ENCODE measurements around the gene TPM4.
"Not testable (repeated sequence)": the region's sequence is repeated elsewhere in the genome, so short reads cannot be mapped to it uniquely, and the experiment has no call there.

TPM4 gene

GRCh38 chr19:16115301-16116039 is 39.2 kb downstream of the TPM4 start:
- H3K27me3 ChIP-seq (ENCODE audit: control insufficient read depth, insufficient read depth, low read length), result no peaks in the 10 kb centered on the region
- H3K36me3 ChIP-seq (ENCODE audit: control insufficient read depth, insufficient read depth, low read length), result peaks cover 13% of the 10 kb centered on the region
- H3K9ac ChIP-seq (ENCODE audit: low read length), result no peak overlapping the region
- H3K4me1 ChIP-seq (ENCODE audit: control insufficient read depth, insufficient read depth, low read length), result peaks cover 5% of the 10 kb centered on the region
- H3K27ac ChIP-seq (ENCODE audit: low read depth, low read length), result no peak overlapping the region
- peak overlapping the region; percentile 2 for H3K4me3 ChIP-seq (ENCODE audit: low read length)

DNA sequence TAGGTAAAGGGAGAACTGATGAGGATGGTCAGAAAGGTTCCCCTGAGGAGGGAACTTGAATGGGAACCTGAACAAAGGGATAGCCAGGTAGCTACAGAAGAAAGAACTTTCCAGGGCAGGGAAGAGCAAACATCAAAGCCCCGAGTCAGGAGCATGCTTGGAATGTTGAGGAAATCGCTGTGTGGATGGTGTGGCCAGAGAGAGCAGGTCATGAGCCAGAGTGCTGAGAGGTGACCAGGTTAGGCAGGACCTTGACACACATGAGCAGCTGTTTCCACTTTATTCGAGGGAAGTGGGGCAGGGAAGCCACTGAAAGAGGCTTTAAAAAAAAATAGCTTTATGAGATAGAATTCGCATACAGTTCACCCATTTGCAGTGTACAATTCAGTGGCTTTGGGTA is 39.8 kb downstream of the TPM4 start:
- no peak overlapping the region for H3K9ac ChIP-seq (ENCODE audit: low read length)
- peak overlapping the region; percentile 2 for H3K4me3 ChIP-seq (ENCODE audit: low read length)
- H3K4me1 ChIP-seq (ENCODE audit: control insufficient read depth, insufficient read depth, low read length), result peaks cover 5% of the 10 kb centered on the region
- peaks cover 15% of the 10 kb centered on the region for H3K36me3 ChIP-seq (ENCODE audit: control insufficient read depth, insufficient read depth, low read length)
- H3K27me3 ChIP-seq (ENCODE audit: control insufficient read depth, insufficient read depth, low read length), result no peaks in the 10 kb centered on the region
- no peak overlapping the region for H3K27ac ChIP-seq (ENCODE audit: low read depth, low read length)

- Histone ChIP-seq H3K27me3 (ENCODE audit: control insufficient read depth, insufficient read depth, low read length) (no peaks in the 10 kb centered on the region), H3K9ac (ENCODE audit: low read length) (no peak overlapping the region), H3K4me3 (ENCODE audit: low read length) (no peak overlapping the region), H3K27ac (ENCODE audit: low read depth, low read length) (no peak overlapping the region), H3K4me1 (ENCODE audit: control insufficient read depth, insufficient read depth, low read length) (peaks cover under 1% of the 10 kb centered on the region), H3K36me3 (ENCODE audit: control insufficient read depth, insufficient read depth, low read length) (peaks cover 30% of the 10 kb centered on the region)
Measured at GRCh38 chr19:16117594-16118033, 41.3 kb downstream of the TPM4 start.

GRCh38 chr19:16118489-16119033 is 42.3 kb downstream of the TPM4 start:
- no peaks in the 10 kb centered on the region for H3K27me3 ChIP-seq (ENCODE audit: control insufficient read depth, insufficient read depth, low read length)
- no peak overlapping the region for H3K27ac ChIP-seq (ENCODE audit: low read depth, low read length)
- no peaks in the 10 kb centered on the region for H3K4me1 ChIP-seq (ENCODE audit: control insufficient read depth, insufficient read depth, low read length)
- peaks cover 31% of the 10 kb centered on the region for H3K36me3 ChIP-seq (ENCODE audit: control insufficient read depth, insufficient read depth, low read length)
- no peak overlapping the region for H3K9ac ChIP-seq (ENCODE audit: low read length)
- H3K4me3 ChIP-seq (ENCODE audit: low read length), result no peak overlapping the region

DNA sequence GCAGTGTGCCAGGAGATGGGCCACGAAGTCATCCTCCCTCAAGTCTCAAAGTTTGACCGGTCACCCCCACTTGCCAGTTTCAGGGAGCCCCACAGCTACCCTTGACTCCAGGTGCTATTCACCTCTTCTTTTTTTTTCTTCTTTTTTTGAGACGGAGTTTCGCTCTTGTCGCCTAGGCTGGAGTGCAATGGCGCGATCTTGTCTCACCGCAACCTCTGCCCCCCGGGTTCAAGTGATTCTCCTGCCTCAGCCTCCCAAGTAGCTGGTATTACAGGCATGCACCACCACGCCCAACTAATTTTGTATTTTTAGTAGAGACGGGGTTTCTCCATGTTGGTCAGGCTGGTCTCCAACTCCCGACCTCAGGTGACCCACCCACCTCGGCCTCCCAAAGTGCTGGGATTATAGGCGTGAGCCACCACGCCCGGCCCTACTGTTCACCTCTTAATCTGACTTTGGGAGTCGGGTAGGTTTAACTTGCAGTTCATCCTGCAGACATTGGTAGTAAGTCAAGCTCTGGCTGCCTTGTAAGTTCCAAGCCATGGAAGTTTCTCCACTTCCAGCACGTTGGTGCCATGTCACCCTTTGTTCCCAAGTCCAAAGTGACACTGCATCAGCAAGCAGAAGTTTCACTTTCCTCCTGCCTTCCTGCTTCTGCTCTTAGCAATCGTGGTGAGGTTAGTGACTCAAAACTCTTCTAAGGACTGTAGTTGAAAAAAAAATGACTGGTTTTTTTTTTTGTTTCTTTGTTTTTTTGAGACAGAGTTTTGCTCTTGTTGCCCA is 43.0 kb downstream of the TPM4 start:
- not testable (repeated sequence) for H3K27ac ChIP-seq (ENCODE audit: low read depth, low read length); H3K4me1 ChIP-seq (ENCODE audit: control insufficient read depth, insufficient read depth, low read length)
- peaks cover 39% of the 10 kb centered on the region for H3K36me3 ChIP-seq (ENCODE audit: control insufficient read depth, insufficient read depth, low read length)

GRCh38 chr19:16121141-16121540 is 44.8 kb downstream of the TPM4 start:
- Histone ChIP-seq H3K36me3 (ENCODE audit: control insufficient read depth, insufficient read depth, low read length) (peaks cover 56% of the 10 kb centered on the region), H3K4me3 (ENCODE audit: low read length) (no peak overlapping the region), H3K9ac (ENCODE audit: low read length) (no peak overlapping the region), H3K27ac (ENCODE audit: low read depth, low read length) (no peak overlapping the region), H3K27me3 (ENCODE audit: control insufficient read depth, insufficient read depth, low read length) (no peaks in the 10 kb centered on the region), H3K4me1 (ENCODE audit: control insufficient read depth, insufficient read depth, low read length) (no peaks in the 10 kb centered on the region)

More for the DNA sequence above, 43.0 kb downstream of the TPM4 start:
- H3K4me3 ChIP-seq (ENCODE audit: low read length); H3K9ac ChIP-seq (ENCODE audit: low read length); H3K27me3 ChIP-seq (ENCODE audit: control insufficient read depth, insufficient read depth, low read length): not testable (repeated sequence)

- Histone ChIP-seq H3K9ac (ENCODE audit: low read length) (no peak overlapping the region), H3K4me3 (ENCODE audit: low read length) (no peak overlapping the region), H3K4me1 (ENCODE audit: control insufficient read depth, insufficient read depth, low read length) (no peaks in the 10 kb centered on the region), H3K36me3 (ENCODE audit: control insufficient read depth, insufficient read depth, low read length) (peaks cover 59% of the 10 kb centered on the region), H3K27ac (ENCODE audit: low read depth, low read length) (no peak overlapping the region), H3K27me3 (ENCODE audit: control insufficient read depth, insufficient read depth, low read length) (no peaks in the 10 kb centered on the region)
Measured at GRCh38 chr19:16121967-16122366, 45.7 kb downstream of the TPM4 start.

GRCh38 chr19:16124953-16125352 is 48.7 kb downstream of the TPM4 start:
- H3K27me3 ChIP-seq (ENCODE audit: control insufficient read depth, insufficient read depth, low read length), result no peaks in the 10 kb centered on the region
- H3K36me3 ChIP-seq (ENCODE audit: control insufficient read depth, insufficient read depth, low read length), result peaks cover 74% of the 10 kb centered on the region
- no peak overlapping the region for H3K27ac ChIP-seq (ENCODE audit: low read depth, low read length)
- no peaks in the 10 kb centered on the region for H3K4me1 ChIP-seq (ENCODE audit: control insufficient read depth, insufficient read depth, low read length)
- H3K4me3 ChIP-seq (ENCODE audit: low read length), result no peak overlapping the region
- H3K9ac ChIP-seq (ENCODE audit: low read length), result no peak overlapping the region

GRCh38 chr19:16125737-16126495 is 49.6 kb downstream of the TPM4 start:
- peaks cover 78% of the 10 kb centered on the region for H3K36me3 ChIP-seq (ENCODE audit: control insufficient read depth, insufficient read depth, low read length)

DNA sequence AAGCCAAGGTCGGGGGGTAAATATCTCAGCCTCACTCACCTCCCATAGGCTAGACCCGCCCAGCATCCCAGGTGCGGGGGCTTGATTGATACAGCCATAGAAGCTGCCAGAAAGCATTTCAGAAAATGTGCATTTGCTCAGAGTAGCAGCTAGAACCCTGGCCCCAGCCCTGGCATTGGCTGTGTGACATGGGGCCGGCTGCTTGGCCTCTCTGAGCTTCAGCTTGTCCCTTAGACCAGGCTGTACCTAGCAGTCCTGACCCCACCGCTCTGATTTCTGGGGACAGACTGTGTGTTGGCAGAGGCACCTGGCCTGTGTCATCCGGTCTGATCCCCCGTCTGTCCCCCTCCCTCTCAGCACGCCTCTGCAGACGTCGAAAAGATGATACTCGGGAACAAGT is 50.8 kb downstream of the TPM4 start:
- H3K4me1 ChIP-seq (ENCODE audit: control insufficient read depth, insufficient read depth, low read length), result no peaks in the 10 kb centered on the region
- no peak overlapping the region for H3K4me3 ChIP-seq (ENCODE audit: low read length)
- H3K27me3 ChIP-seq (ENCODE audit: control insufficient read depth, insufficient read depth, low read length), result no peaks in the 10 kb centered on the region
- H3K27ac ChIP-seq (ENCODE audit: low read depth, low read length), result no peak overlapping the region
- H3K9ac ChIP-seq (ENCODE audit: low read length), result no peak overlapping the region
- peaks cover 74% of the 10 kb centered on the region for H3K36me3 ChIP-seq (ENCODE audit: control insufficient read depth, insufficient read depth, low read length)

More at GRCh38 chr19:16125737-16126495, 49.6 kb downstream of the TPM4 start:
- H3K4me3 ChIP-seq (ENCODE audit: low read length), result no peak overlapping the region
- no peak overlapping the region for H3K9ac ChIP-seq (ENCODE audit: low read length)
- H3K27ac ChIP-seq (ENCODE audit: low read depth, low read length), result no peak overlapping the region
- H3K4me1 ChIP-seq (ENCODE audit: control insufficient read depth, insufficient read depth, low read length), result no peaks in the 10 kb centered on the region
- H3K27me3 ChIP-seq (ENCODE audit: control insufficient read depth, insufficient read depth, low read length), result no peaks in the 10 kb centered on the region

- H3K27me3 ChIP-seq (ENCODE audit: control insufficient read depth, insufficient read depth, low read length), result no peaks in the 10 kb centered on the region
- H3K4me3 ChIP-seq (ENCODE audit: low read length), result no peak overlapping the region
- H3K36me3 ChIP-seq (ENCODE audit: control insufficient read depth, insufficient read depth, low read length), result peaks cover 74% of the 10 kb centered on the region
- no peaks in the 10 kb centered on the region for H3K4me1 ChIP-seq (ENCODE audit: control insufficient read depth, insufficient read depth, low read length)
- H3K9ac ChIP-seq (ENCODE audit: low read length), result no peak overlapping the region
- no peak overlapping the region for H3K27ac ChIP-seq (ENCODE audit: low read depth, low read length)
Measured at GRCh38 chr19:16127776-16128371, 51.6 kb downstream of the TPM4 start.

DNA sequence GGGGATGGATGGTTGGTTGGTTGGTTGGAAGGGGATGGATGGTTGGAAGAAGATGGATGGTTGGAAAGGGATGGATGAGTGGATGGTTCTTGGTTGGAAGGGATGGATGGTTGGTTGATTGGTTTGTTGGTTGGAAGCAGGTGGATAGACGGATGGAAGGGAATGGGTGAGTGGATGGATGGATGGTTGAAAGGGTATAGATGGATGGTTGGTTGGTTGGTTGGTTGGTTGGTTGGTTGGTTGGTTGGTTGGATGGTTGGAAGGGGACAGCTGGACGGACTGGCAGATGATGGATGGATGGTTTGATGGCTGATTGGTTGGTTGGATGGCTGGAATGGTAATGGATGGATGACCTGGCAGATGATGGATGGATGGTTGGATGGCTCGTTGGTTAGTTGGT is 55.4 kb downstream of the TPM4 start:
- Histone ChIP-seq H3K4me1 (ENCODE audit: control insufficient read depth, insufficient read depth, low read length) (no peaks in the 10 kb centered on the region), H3K4me3 (ENCODE audit: low read length) (no peak overlapping the region), H3K27ac (ENCODE audit: low read depth, low read length) (no peak overlapping the region), H3K27me3 (ENCODE audit: control insufficient read depth, insufficient read depth, low read length) (no peaks in the 10 kb centered on the region), H3K9ac (ENCODE audit: low read length) (no peak overlapping the region), H3K36me3 (ENCODE audit: control insufficient read depth, insufficient read depth, low read length) (peaks cover 58% of the 10 kb centered on the region)
